ENCODE results near the gene NFKBIA. TPM values are rescaled to one million over a fixed set of nuclear protein-coding genes. Genes with fewer than 3 reads are reported as not detected.

NFKBIA gene
- total and polyA plus RNA-seq, 7 donors = 95.5 to 340 (median 258) TPM

GRCh38 chr14:35429951-35430350 is 25.4 kb upstream of the NFKBIA start:
- no peak for TF ChIP-seq CTCF (IDR thresholded peaks at IDR 0.05)
- TF ChIP-seq POLR2A (IDR thresholded peaks at IDR 0.05) = no peak
- no peak for TF ChIP-seq POLR2AphosphoS5 (IDR thresholded peaks at IDR 0.05)
- TF ChIP-seq EP300 (IDR thresholded peaks at IDR 0.05) = no peak
- intact Hi-C loops (cut with DNase I) = no loop called here
- DNase-seq = no peak

GRCh38 chr14:35425850-35426249 is 21.3 kb upstream of the NFKBIA start:
- H3K4me1 ChIP-seq = peaks cover 0 to 6% (median 2%) of the 10 kb centered on the region in 4 donors
- H3K27ac ChIP-seq = no peak overlapping the region
- TF ChIP-seq POLR2A (IDR thresholded peaks at IDR 0.05) = no peak
- no peak for TF ChIP-seq CTCF (IDR thresholded peaks at IDR 0.05)
- no peak for TF ChIP-seq POLR2AphosphoS5 (IDR thresholded peaks at IDR 0.05)
- no peak for TF ChIP-seq EP300 (IDR thresholded peaks at IDR 0.05)
- H3K9me3 ChIP-seq = no peaks in the 10 kb centered on the region
- WGBS, 2 donors = 77 to 85% methylated on average over 2 of the region's 2 CpGs
- no peaks in the 10 kb centered on the region for H3K27me3 ChIP-seq
- H3K4me3 ChIP-seq = no peak overlapping the region
- no peaks in the 10 kb centered on the region for H3K36me3 ChIP-seq
- intact Hi-C loops (cut with DNase I) = no loop called here
- DNase-seq = no peak

More at GRCh38 chr14:35429951-35430350, 25.4 kb upstream of the NFKBIA start:
- 53 to 61% methylated on average over 4 of the region's 4 CpGs for WGBS, 2 donors
- no peaks in the 10 kb centered on the region for H3K27me3 ChIP-seq
- no peak overlapping the region for H3K27ac ChIP-seq
- H3K9me3 ChIP-seq = no peaks in the 10 kb centered on the region
- no peak overlapping the region for H3K4me3 ChIP-seq
- no peaks in the 10 kb centered on the region for H3K4me1 ChIP-seq
- H3K36me3 ChIP-seq = no peaks in the 10 kb centered on the region

- no peak for DNase-seq
- H3K9me3 ChIP-seq = no peaks in the 10 kb centered on the region
- H3K36me3 ChIP-seq = no peaks in the 10 kb centered on the region
- intact Hi-C loops (cut with DNase I) = no loop called here
- no peaks in the 10 kb centered on the region for H3K27me3 ChIP-seq
- peaks cover 0 to 19% (median 12%) of the 10 kb centered on the region in 4 donors for H3K4me1 ChIP-seq
- no peak overlapping the region for H3K4me3 ChIP-seq
- TF ChIP-seq POLR2A (IDR thresholded peaks at IDR 0.05) = no peak
- no peak for TF ChIP-seq EP300 (IDR thresholded peaks at IDR 0.05)
- TF ChIP-seq CTCF (IDR thresholded peaks at IDR 0.05) = no peak
- no peak for TF ChIP-seq POLR2AphosphoS5 (IDR thresholded peaks at IDR 0.05)
- no peak overlapping the region for H3K27ac ChIP-seq
Measured at GRCh38 chr14:35423621-35424020, 19.1 kb upstream of the NFKBIA start.

GRCh38 chr14:35420036-35420811 is 15.7 kb upstream of the NFKBIA start:
- Histone ChIP-seq H3K9me3 (no peaks in the 10 kb centered on the region), H3K4me1 (peaks cover 0 to 32% (median 20%) of the 10 kb centered on the region in 4 donors), H3K4me3 (no peak overlapping the region), H3K36me3 (no peaks in the 10 kb centered on the region), H3K27me3 (no peaks in the 10 kb centered on the region), H3K27ac (peak overlapping the region in 2 of 4 donors; percentile 48 to 64)
- DNase-seq = no peak
- intact Hi-C loops (cut with DNase I) = no loop called here
- no peak for TF ChIP-seq EP300 (IDR thresholded peaks at IDR 0.05)
- TF ChIP-seq POLR2AphosphoS5 (IDR thresholded peaks at IDR 0.05) = no peak
- TF ChIP-seq CTCF (IDR thresholded peaks at IDR 0.05) = no peak
- no peak for TF ChIP-seq POLR2A (IDR thresholded peaks at IDR 0.05)
- 80 to 86% methylated on average over 7 of the region's 7 CpGs for WGBS, 2 donors

All from sigmoid colon (tissue), 7 donors.